ENCODE measurements around the gene DNAL1.
"Not testable (repeated sequence)": the region's sequence is repeated elsewhere in the genome, so short reads cannot be mapped to it uniquely, and the experiment has no call there.

DNAL1 gene, protein sequence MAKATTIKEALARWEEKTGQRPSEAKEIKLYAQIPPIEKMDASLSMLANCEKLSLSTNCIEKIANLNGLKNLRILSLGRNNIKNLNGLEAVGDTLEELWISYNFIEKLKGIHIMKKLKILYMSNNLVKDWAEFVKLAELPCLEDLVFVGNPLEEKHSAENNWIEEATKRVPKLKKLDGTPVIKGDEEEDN

GRCh38 chr14:73644531-73645247 is at the start of gene DNAL1:
TSS of gene DNAL1 (plus strand) at chr14:73644986. CDS start at chr14:73645040, 54 bp downstream.
- DNase-seq, result peak; percentile 96

GRCh38 chr14:73599499-73599898 is 45.3 kb upstream of the DNAL1 start:
- no peak for DNase-seq

DNA sequence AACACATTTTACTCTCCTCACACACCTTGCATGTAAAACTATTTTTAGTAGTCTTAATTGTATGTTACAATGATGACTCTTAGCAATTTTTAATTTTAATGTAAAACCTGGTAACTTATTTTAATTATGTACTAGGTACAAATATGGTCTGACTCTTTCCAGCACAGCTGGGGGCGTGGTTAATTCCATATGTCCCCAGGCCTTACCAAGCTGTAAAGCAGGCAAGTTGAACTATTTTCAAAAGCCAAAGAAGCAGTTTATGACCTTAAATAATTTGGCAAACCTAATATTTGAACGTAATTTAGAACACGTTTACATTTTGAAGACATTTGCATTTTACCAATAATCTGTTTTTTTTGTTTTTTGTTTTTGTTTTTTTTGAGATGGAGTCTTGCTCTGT is 41.8 kb upstream of the DNAL1 start:
- DNase-seq, result no peak

- DNase-seq, result no peak
Measured at GRCh38 chr14:73606271-73606670, 38.5 kb upstream of the DNAL1 start.

- no peak for DNase-seq
Measured at GRCh38 chr14:73607241-73607640, 37.5 kb upstream of the DNAL1 start.

DNA sequence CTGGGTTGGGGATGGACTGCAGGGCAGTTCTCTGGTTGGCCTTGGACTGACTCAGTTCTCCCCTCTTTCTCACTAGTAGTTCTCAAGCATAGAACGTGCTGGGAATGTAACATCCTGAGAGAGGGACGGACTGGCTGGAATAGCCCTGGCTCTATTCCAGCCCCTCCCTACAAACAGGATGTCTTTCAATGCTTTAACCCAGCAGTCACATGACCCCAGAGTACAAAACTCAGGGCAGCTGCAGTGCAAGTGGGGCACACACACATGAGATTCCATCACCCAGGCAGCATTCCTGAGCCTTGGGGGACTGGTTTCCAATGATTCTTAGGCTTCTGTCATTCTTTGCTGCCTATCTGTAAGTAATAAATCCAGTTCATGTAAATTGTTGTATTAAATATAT is 34.1 kb upstream of the DNAL1 start:
- no peak for DNase-seq

DNA sequence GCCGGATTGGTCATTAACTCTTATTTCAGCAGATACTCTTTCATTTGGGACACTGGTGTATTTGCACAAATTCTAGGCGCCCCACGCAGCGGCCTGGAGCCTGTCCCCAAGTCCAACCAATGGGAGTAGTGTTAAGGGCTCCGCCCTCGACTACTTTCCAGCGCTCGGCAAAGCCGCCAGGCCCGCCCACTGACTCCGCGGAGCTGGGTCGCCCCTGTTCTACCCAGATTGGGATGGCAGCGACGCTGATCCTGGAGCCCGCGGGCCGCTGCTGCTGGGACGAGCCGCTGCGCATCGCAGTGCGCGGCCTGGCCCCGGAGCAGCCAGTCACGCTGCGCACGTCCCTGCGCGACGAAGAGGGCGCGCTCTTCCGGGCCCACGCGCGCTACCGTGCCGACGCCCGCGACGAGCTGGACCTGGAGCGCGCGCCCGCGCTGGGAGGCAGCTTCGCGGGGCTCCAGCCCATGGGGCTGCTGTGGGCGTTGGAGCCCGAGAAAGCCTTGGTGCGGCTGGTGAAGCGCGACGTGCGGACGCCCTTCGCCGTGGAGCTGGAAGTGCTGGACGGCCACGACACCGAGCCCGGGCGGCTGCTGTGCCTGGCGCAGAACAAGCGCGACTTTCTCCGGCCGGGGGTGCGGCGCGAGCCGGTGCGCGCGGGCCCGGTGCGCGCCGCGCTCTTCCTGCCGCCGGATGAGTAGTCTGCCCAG is 32.3 kb upstream of the DNAL1 start, which contains the start of gene ACOT6:
ACOT6 (plus strand) TSS at position 179 of the 707 bp plus-strand sequence; CDS start at position 234, 55 bp downstream.
- peak; percentile 86 for DNase-seq

GRCh38 chr14:73613046-73613383 is 31.8 kb upstream of the DNAL1 start:
- no peak for DNase-seq

DNA sequence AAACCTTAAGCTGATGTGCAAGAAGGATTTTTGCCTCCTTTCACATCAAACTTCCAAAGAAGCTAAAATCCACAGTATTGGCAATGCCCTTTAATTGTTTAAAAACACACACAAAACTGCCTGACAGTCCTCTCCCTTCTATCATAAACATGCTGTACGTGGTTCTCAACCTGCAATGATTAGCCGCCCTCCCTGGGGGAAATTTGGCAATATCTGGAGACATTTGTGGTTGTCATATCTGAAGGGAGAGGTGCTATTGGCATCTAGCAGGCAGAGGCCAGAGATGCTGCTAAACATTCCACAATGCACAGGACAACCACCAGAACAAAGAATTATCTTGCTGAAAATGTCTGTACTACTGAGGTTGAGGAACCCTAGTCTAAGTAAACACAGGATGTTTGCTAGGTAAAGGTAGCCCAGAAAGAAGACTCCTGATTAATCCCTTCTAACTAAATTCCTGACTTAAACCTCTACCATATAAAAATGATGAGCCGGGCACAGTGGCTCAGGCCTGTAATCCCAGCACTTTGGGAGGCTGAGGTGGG is 31.3 kb upstream of the DNAL1 start:
- DNase-seq, result no peak

GRCh38 chr14:73616831-73617230 is 28.0 kb upstream of the DNAL1 start:
- no peak for DNase-seq

- no peak for DNase-seq
Measured at GRCh38 chr14:73619524-73619923, 25.3 kb upstream of the DNAL1 start.

DNA sequence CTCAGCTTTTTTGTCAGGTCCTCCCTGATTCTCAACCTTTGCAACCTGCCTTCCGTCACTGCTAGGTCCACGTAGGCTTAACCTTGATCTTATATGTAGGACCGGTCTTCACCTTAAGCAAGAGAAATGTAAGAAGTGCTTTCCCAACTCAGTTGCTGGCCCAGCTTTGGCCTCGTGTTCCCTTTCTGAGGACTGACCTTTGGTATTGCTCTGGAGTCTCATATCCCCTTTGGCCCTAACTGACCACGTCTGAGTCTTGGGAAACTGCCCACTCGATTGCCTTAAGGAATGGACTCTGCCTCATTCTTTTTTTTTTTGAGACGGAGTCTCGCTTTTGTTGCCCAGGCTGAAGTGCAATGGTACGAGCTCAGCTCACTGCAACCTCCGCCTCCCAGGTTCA is 24.5 kb upstream of the DNAL1 start:
- no peak for DNase-seq

- DNase-seq, result no peak
Measured at GRCh38 chr14:73623504-73624054, 21.2 kb upstream of the DNAL1 start.

DNA sequence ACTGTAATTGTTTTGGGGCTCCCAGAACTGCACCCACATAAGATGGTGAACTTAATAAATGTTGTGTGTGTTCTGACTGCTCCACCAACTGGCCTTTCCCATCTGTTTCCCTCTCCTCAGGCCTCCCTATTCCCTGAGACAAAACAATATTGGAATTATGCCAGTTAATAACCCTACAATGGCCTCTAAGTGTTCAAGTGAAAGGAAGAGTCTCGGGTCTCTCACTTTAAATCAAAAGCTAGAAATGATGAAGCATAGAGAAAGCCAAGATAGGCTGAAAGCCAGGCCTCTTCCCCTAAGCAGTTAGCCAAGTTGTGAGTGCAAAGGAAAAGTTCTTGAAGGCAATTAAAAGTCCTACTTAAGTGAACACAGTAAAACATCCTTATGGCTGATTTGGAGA is 19.1 kb upstream of the DNAL1 start:
- no peak for DNase-seq

DNA sequence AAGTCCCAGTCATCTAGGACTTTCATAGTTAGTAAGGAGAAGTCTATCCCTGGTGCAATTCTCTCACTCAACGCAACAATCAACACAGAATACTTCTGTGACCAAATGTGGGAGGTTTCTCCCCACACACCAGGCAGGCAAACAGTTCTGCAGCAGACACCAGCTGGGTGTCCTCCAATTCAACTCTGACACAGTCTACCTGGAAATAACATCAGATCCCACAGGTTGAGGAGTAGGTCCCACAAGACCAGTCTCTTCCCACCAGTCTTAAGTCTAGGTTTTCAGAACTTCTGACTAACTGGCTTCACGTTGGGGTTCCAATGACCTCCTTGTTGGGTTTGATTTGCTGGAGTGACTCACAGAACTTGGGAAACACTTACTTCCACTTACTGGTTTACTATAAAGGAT is 17.6 kb upstream of the DNAL1 start:
- DNase-seq, result no peak

- no peak for DNase-seq
Measured at GRCh38 chr14:73630009-73630780, 14.6 kb upstream of the DNAL1 start.

GRCh38 chr14:73633116-73634010 is 11.4 kb upstream of the DNAL1 start:
- DNase-seq, result peak; percentile 77

DNA sequence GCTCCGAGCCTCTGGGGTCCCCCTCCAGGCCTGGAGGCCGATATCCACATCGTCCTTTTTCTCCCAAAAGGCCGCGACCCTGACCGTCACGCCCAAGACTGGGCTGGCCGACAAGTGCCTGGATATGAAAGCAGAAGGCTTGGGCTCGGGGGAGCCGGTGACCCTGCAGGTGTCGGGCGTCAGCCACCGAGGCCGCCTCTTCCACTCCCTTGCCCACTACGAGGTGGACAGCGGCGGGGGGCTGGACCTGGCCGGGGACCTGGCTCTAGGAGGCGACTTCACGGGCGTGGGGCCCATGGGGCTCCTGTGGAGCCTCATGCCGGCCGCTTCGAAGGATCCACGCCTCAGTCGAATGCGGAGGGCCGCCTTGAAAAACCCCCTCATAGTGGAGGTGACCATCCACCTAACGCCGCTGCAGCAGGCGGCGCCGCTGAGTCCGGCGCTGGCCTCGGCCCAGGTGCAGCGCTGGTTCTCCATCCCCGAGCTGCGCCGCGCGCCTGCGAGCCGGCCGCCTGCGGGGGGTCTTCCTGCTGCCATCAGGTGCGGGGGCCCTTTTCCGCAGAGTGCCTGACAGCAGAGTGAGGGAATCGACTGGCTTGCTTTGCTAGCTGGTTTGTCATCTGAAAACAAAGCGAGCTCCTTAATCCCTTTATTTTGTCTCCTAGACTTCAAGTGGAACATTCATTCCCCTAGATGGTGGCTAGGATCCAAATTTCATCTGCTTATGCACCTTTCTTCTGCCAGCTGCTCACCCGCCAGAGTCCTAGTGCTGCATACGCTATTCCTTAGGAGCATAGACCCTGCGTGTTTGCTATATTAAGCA is 10.6 kb upstream of the DNAL1 start:
- no peak for DNase-seq

DNA sequence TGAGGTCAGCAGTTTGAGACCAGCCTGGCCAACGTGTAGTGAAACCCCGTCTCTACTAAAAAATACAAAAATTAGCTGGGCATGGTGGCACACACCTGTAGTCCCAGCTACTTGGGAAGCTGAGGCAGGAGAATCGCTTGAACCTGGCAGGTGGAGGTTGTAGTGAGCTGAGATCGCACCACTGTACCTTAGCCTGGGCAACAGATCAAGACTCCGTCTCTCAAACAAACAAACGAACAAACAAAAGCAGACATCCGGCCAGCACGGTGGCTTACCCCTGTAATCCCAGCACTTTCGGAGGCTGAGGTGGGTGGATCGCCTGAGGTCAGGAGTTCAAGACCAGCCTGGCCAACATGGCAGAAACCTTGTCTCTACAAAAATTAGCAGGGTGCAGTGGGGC is 8.4 kb upstream of the DNAL1 start:
- not testable (repeated sequence) for DNase-seq

GRCh38 chr14:73637830-73638229 is 7.0 kb upstream of the DNAL1 start:
- no peak for DNase-seq
